ENCODE results near the gene HECW1. TPM values are rescaled to one million over a fixed set of nuclear protein-coding genes. Genes with fewer than 3 reads are reported as not detected.
"Not testable (repeated sequence)": the region's sequence is repeated elsewhere in the genome, so short reads cannot be mapped to it uniquely, and the experiment has no call there.

Gene HECW1
- polyA plus RNA-seq, 4 donors: under 0.01 to 0.10 (median 0.03) TPM; not detected in 1

DNA sequence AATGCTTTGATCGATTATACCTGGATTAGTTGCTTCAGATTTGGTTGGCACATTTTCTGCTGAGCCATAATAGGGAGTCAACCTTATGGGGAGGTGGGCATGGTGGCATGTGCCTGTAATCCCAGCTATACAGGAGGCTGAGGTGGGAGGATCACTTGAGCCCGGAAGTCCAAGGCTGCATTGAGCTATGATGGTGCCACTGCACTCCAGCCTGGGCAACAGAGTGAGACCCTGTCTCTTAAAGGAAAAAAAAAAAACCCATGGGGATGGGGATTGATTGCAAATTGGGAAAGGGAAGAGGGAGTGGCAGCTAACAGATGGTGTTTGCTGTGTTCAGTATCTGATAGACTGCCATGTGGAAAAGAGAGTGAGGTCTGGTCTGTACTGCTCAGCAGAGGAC, 481.6 kb downstream of the HECW1 start:
- Histone ChIP-seq H3K4me1 (ENCODE audit: control insufficient read depth in 3 of 3, insufficient read depth in 2 of 3, low read depth in 1 of 3, low read length in 2 of 3) (peaks cover 0 to 5% (median 4%) of the 10 kb centered on the region in 3 donors), H3K4me3 (ENCODE audit: low read depth in 1 of 3, low read length in 3 of 3) (no peak overlapping the region), H3K27me3 (ENCODE audit: control insufficient read depth in 3 of 3, insufficient read depth in 3 of 3, low read length in 3 of 3) (no peaks in the 10 kb centered on the region), H3K36me3 (ENCODE audit: control insufficient read depth in 3 of 3, insufficient read depth in 2 of 3, low read depth in 1 of 3, low read length in 3 of 3) (peaks cover 0 to 16% (median 3%) of the 10 kb centered on the region in 3 donors), H3K27ac (ENCODE audit: low read depth in 1 of 3, low read length in 2 of 3) (no peak overlapping the region), H3K9me3 (ENCODE audit: control insufficient read depth in 2 of 2, insufficient read depth in 1 of 2, low read depth in 1 of 2, low read length in 1 of 2) (no peaks in the 10 kb centered on the region)
- FAIRE-seq (no peak), DNase-seq (no peak)
- 75 to 81% (median 77%) methylated on average over 2 of the region's 2 CpGs for WGBS, 3 donors

DNA sequence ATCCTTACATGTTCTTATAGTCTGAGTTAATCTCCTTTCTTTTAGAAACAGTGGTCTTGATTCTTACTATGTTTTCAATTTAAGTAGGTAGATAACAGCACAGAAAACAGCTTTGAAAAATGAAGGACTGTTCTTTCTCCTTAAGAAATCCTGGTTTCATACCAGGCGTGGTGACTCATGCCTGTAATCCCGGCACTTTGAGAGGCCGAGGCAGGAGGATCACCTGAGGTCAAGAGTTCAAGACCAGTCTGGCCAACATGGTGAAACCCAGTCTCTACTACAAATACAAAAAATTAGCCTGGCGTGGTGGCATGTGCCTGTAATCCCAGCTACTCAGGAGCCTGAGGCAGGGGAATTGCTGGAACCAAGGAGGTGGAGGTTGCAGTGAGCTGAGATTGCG, 484.0 kb downstream of the HECW1 start:
- 67 to 71% (median 70%) methylated on average over 5 of the region's 5 CpGs for WGBS, 3 donors
- FAIRE-seq; H3K9me3 ChIP-seq (ENCODE audit: control insufficient read depth in 2 of 2, insufficient read depth in 1 of 2, low read depth in 1 of 2, low read length in 1 of 2); H3K4me1 ChIP-seq (ENCODE audit: control insufficient read depth in 3 of 3, insufficient read depth in 2 of 3, low read depth in 1 of 3, low read length in 2 of 3); DNase-seq; H3K4me3 ChIP-seq (ENCODE audit: low read depth in 1 of 3, low read length in 3 of 3); H3K27me3 ChIP-seq (ENCODE audit: control insufficient read depth in 3 of 3, insufficient read depth in 3 of 3, low read length in 3 of 3); H3K27ac ChIP-seq (ENCODE audit: low read depth in 1 of 3, low read length in 2 of 3): not testable (repeated sequence)
- peaks cover 0 to 16% (median 4%) of the 10 kb centered on the region in 3 donors for H3K36me3 ChIP-seq (ENCODE audit: control insufficient read depth in 3 of 3, insufficient read depth in 2 of 3, low read depth in 1 of 3, low read length in 3 of 3)

DNA sequence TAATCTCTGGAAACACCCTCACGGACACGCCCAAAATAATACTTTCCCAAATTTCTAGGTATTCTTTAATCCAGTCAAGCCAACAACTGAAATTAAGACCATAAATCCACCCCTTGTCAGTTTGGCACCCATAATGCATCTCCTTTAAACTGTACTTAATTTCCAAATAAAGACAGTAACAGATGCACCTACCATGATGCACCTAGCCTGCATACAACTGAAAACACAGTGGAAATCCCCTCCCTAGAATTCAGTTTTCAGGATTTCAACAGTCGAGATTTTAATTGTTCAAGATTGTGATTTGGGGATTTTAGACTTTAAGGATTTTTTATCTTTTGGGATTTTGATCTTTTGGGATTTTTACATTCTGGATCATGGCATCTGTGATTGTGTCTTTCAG, 487.6 kb downstream of the HECW1 start:
- no peak for FAIRE-seq
- H3K27ac ChIP-seq (ENCODE audit: low read depth in 1 of 3, low read length in 2 of 3): no peak overlapping the region

DNA sequence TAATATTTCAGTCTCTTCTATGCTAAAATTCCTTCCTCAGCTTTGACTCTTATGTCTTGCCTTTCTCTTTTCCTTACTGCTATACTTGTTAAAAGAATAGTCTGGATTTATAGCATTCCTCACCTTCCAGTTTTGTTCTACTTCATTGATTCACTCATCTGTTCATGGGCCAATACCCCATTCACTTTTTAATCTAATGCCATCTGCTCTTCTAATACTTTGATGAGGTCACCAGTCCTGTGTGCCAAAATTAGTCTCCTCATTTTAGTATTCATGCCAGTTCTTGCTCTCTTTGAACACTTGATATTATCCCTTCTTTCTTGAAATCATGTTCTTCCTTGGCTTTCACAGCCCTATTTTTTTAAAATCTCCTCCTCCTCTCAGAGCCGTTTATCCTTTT, 489.8 kb downstream of the HECW1 start:
- H3K9me3 ChIP-seq (ENCODE audit: control insufficient read depth in 2 of 2, insufficient read depth in 1 of 2, low read depth in 1 of 2, low read length in 1 of 2): peaks cover 0 to 2% of the 10 kb centered on the region in 2 donors
- no peaks in the 10 kb centered on the region for H3K4me1 ChIP-seq (ENCODE audit: control insufficient read depth in 3 of 3, insufficient read depth in 2 of 3, low read depth in 1 of 3, low read length in 2 of 3)
- no peak for DNase-seq
- H3K27me3 ChIP-seq (ENCODE audit: control insufficient read depth in 3 of 3, insufficient read depth in 3 of 3, low read length in 3 of 3): no peaks in the 10 kb centered on the region
- WGBS, 3 donors: 66 to 87% (median 68%) methylated on average over 1 of the region's 1 CpG
- no peak overlapping the region for H3K27ac ChIP-seq (ENCODE audit: low read depth in 1 of 3, low read length in 2 of 3)
- no peak overlapping the region for H3K4me3 ChIP-seq (ENCODE audit: low read depth in 1 of 3, low read length in 3 of 3)
- H3K36me3 ChIP-seq (ENCODE audit: control insufficient read depth in 3 of 3, insufficient read depth in 2 of 3, low read depth in 1 of 3, low read length in 3 of 3): peaks cover 0 to 12% (median 4%) of the 10 kb centered on the region in 3 donors
- no peak for FAIRE-seq

More for the DNA sequence above, 487.6 kb downstream of the HECW1 start:
- peaks cover 0 to 2% of the 10 kb centered on the region in 2 donors for H3K9me3 ChIP-seq (ENCODE audit: control insufficient read depth in 2 of 2, insufficient read depth in 1 of 2, low read depth in 1 of 2, low read length in 1 of 2)
- no peak overlapping the region for H3K4me3 ChIP-seq (ENCODE audit: low read depth in 1 of 3, low read length in 3 of 3)
- peaks cover 0 to 16% (median 5%) of the 10 kb centered on the region in 3 donors for H3K36me3 ChIP-seq (ENCODE audit: control insufficient read depth in 3 of 3, insufficient read depth in 2 of 3, low read depth in 1 of 3, low read length in 3 of 3)
- 92 to 96% (median 95%) methylated on average over 3 of the region's 3 CpGs for WGBS, 3 donors
- no peaks in the 10 kb centered on the region for H3K4me1 ChIP-seq (ENCODE audit: control insufficient read depth in 3 of 3, insufficient read depth in 2 of 3, low read depth in 1 of 3, low read length in 2 of 3)
- H3K27me3 ChIP-seq (ENCODE audit: control insufficient read depth in 3 of 3, insufficient read depth in 3 of 3, low read length in 3 of 3): no peaks in the 10 kb centered on the region
- DNase-seq: no peak

DNA sequence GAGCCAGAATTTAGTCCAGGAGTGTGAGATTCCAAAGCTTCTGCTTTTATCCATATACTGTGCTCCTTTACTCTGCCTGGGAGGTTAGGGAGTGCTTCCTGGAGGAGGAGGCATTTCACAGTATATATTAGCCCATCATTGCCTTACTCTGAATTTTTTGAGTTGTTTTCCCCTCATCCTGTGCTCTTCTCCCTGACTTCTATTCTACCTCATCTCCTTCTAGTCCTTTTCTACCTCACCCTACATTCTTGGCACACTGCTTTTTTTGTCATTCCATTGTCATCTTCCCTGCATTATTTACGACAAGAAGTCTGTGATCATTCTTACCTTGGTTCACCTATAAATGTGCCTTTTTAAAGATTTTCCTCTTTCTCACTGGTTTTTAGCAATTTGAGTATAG, 491.8 kb downstream of the HECW1 start:
- Histone ChIP-seq H3K4me1 (ENCODE audit: control insufficient read depth in 3 of 3, insufficient read depth in 2 of 3, low read depth in 1 of 3, low read length in 2 of 3) (no peaks in the 10 kb centered on the region), H3K36me3 (ENCODE audit: control insufficient read depth in 3 of 3, insufficient read depth in 2 of 3, low read depth in 1 of 3, low read length in 3 of 3) (peaks cover 0 to 2% (median 0%) of the 10 kb centered on the region in 3 donors), H3K27me3 (ENCODE audit: control insufficient read depth in 3 of 3, insufficient read depth in 3 of 3, low read length in 3 of 3) (no peaks in the 10 kb centered on the region), H3K4me3 (ENCODE audit: low read depth in 1 of 3, low read length in 3 of 3) (no peak overlapping the region), H3K9me3 (ENCODE audit: control insufficient read depth in 2 of 2, insufficient read depth in 1 of 2, low read depth in 1 of 2, low read length in 1 of 2) (peaks cover 0 to 2% of the 10 kb centered on the region in 2 donors), H3K27ac (ENCODE audit: low read depth in 1 of 3, low read length in 2 of 3) (no peak overlapping the region)
- DNase-seq: no peak
- WGBS, 3 donors: 82 to 93% (median 91%) methylated on average over 1 of the region's 1 CpG
- FAIRE-seq: no peak

DNA sequence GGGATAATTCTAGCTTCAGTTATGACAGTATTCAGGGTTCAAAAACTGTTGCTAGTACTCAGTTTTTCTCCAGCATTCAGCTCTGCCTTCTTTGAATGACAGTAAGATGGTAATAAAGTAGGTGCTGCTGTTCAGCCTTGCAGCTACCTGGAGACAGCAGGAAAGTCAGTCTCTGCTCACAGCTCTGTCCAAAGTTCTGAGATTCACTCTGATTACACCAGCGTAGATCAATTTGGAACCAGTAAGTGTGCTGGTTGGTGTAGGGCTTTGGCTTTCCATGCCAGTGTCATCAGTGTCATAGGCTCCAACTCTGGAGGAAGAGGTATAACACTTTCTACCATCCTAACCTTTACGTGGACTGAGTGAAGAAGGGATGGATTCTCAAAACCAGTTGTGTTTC, 496.6 kb downstream of the HECW1 start:
- Histone ChIP-seq H3K4me1 (ENCODE audit: control insufficient read depth in 3 of 3, insufficient read depth in 2 of 3, low read depth in 1 of 3, low read length in 2 of 3) (no peaks in the 10 kb centered on the region), H3K27me3 (ENCODE audit: control insufficient read depth in 3 of 3, insufficient read depth in 3 of 3, low read length in 3 of 3) (no peaks in the 10 kb centered on the region), H3K4me3 (ENCODE audit: low read depth in 1 of 3, low read length in 3 of 3) (no peak overlapping the region), H3K9me3 (ENCODE audit: control insufficient read depth in 2 of 2, insufficient read depth in 1 of 2, low read depth in 1 of 2, low read length in 1 of 2) (peaks cover 0 to 2% of the 10 kb centered on the region in 2 donors), H3K27ac (ENCODE audit: low read depth in 1 of 3, low read length in 2 of 3) (no peak overlapping the region), H3K36me3 (ENCODE audit: control insufficient read depth in 3 of 3, insufficient read depth in 2 of 3, low read depth in 1 of 3, low read length in 3 of 3) (peaks cover 0 to 9% (median 2%) of the 10 kb centered on the region in 3 donors)
- FAIRE-seq (no peak), DNase-seq (no peak)
- WGBS, 3 donors: 91 to 97% (median 92%) methylated on average over 2 of the region's 2 CpGs

DNA sequence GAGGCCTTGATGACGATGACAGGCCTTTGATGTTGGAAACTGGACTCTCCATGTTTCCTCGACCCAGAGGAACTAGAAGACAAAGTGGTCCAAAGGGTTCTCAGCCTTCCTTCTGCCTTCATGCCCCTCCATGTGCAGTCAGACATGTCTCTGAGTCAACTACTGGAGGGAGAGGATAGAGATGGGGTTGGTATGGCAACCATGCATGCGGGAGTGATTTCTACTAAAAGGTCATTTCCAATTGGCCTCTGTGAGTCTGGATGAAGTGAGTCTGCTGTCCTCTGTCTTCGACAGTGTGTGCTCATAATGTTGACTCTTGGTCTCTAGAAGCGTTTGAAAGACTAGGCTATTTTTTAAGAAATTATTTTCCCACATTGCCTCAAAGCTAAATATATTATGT, 499.7 kb downstream of the HECW1 start:
- Histone ChIP-seq H3K27ac (ENCODE audit: low read depth in 1 of 3, low read length in 2 of 3) (no peak overlapping the region), H3K4me3 (ENCODE audit: low read depth in 1 of 3, low read length in 3 of 3) (no peak overlapping the region), H3K9me3 (ENCODE audit: control insufficient read depth in 2 of 2, insufficient read depth in 1 of 2, low read depth in 1 of 2, low read length in 1 of 2) (no peaks in the 10 kb centered on the region), H3K27me3 (ENCODE audit: control insufficient read depth in 3 of 3, insufficient read depth in 3 of 3, low read length in 3 of 3) (no peaks in the 10 kb centered on the region), H3K4me1 (ENCODE audit: control insufficient read depth in 3 of 3, insufficient read depth in 2 of 3, low read depth in 1 of 3, low read length in 2 of 3) (no peaks in the 10 kb centered on the region), H3K36me3 (ENCODE audit: control insufficient read depth in 3 of 3, insufficient read depth in 2 of 3, low read depth in 1 of 3, low read length in 3 of 3) (peaks cover 2 to 19% (median 4%) of the 10 kb centered on the region in 3 donors)
- no peak for FAIRE-seq
- DNase-seq: no peak
- WGBS, 3 donors: 75 to 95% (median 82%) methylated on average over 5 of the region's 5 CpGs

DNA sequence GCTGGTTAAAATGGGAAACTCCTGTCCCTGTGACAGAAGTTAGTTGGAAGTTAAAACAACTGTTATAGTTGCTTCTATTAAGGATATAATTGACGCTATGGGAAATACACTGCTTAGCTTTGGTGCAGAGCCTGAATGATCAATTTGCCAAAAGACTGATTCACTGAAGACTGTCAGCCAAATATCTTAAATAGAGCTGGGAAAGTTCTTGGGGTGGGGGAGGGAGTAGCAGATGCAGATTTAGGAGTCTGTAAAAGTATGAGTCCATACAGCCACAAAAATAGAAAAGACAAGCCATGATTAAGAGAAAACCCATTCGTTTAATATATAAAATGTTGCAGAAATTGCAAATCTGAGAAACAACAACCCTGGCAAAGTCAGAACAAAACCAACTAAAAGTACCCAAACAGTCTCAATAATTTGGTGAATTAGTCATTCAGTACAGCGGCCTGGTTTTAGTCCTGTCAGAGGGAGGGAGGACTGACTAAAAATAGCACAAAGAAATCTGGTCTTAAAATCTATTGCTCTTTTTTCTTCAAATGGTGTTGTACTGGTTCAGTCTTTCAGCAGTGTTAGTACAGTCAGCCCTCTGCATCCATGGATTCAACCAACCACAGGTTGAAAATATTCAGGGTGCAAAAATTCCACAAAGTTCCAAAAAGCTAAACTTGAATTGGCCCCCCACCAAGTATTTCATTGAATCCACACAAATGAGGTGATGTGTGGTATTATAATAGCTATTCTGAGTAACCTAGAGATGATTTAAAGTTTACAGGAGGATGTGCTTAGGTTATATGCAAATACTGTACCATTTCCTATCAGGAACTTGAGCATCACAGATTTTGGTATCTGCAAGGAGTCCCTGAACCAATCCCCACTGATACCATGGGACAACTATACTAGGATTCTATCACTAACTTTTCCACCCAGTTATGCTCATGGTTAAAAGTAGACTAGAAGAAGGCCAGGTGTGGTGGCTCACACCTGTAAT, 500.4 kb downstream of the HECW1 start:
- H3K4me3 ChIP-seq (ENCODE audit: low read depth in 1 of 3, low read length in 3 of 3): no peak overlapping the region
- no peaks in the 10 kb centered on the region for H3K4me1 ChIP-seq (ENCODE audit: control insufficient read depth in 3 of 3, insufficient read depth in 2 of 3, low read depth in 1 of 3, low read length in 2 of 3)
- DNase-seq: no peak
- FAIRE-seq: no peak
- H3K9me3 ChIP-seq (ENCODE audit: control insufficient read depth in 2 of 2, insufficient read depth in 1 of 2, low read depth in 1 of 2, low read length in 1 of 2): no peaks in the 10 kb centered on the region
- peaks cover 2 to 19% (median 4%) of the 10 kb centered on the region in 3 donors for H3K36me3 ChIP-seq (ENCODE audit: control insufficient read depth in 3 of 3, insufficient read depth in 2 of 3, low read depth in 1 of 3, low read length in 3 of 3)
- no peaks in the 10 kb centered on the region for H3K27me3 ChIP-seq (ENCODE audit: control insufficient read depth in 3 of 3, insufficient read depth in 3 of 3, low read length in 3 of 3)
- WGBS, 3 donors: 49 to 89% (median 72%) methylated on average over 3 of the region's 3 CpGs
- no peak overlapping the region for H3K27ac ChIP-seq (ENCODE audit: low read depth in 1 of 3, low read length in 2 of 3)

All from small intestine (tissue), 7 donors.